Embryonic facial prominence (tissue), 1 donor: ENCODE results near the gene EEPD1.

Experiments used
- DNase-seq: peaks from one replicate; pipeline ENCODE4 v3.0.0-alpha.2; 2016; ENCODE audit errors: extremely low spot score

Gene EEPD1

DNA sequence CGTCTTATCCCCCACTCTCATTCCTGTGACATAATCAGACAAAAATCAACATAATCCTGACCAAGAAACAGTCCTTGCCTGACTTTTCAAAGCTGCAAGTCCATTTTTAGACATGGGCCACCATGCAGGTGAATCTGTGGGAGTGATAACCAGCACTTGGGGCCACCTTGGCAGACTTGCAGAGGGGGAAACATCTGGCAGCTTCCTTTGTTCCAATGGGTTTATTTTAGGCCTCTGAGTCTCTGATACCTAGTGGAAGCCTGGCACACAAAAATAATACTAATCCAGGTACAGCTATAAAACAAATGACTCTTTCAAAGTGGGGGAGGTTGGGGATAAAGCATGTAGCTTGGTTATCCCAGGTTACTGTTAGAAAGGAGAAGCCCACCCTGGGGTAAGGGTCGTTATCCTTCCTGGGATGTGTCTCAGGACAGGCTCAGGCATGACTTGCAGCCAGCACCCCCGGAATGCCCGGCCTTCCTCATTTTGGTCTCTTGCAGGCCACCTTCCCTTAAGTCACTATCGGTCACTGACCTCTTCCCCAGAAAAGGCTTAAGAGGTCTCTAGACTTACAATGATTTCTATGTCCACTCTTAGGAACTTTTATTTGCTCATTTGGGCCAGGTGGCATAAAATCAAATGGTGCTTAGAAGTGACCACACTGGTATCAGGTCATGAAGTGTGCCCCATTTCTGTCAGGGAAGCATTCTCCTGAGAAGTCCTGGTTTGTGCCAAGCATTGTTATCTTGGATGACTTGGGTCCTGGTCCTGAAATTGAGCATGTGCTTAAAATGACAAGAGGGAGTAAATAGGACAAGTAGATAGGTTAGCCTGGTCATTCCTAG, 37.6 kb downstream of the EEPD1 start:
- DNase-seq = no peak

DNA sequence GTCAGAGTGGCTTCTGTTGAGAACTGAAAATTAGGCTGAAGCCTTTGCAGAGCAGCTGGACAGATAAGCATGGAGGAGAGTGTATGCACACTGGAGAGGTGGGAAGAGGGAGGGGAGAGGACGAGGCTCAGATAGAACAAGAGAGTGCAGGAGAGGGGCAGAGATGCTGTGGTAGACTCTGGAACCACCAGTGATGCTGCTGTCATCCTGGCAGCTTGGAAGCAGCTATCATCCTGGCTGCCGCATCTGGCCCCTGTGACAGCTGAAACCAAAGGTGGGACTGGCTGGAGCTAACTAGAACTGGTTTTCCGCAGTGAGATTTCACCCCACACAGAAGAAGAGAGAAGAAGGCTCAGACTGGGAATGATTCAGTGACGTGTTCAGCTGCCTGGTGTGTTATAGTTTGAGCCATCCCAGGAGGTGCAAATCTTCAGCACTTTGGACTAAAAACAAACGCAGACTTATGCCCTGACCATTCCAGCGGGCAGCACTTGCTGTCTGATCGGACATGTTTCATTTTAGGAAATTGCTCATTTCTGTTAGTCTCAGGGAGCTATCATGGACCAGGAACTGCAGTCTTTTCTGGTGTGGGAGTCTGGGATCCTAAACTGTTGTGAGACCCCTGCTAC, 38.4 kb downstream of the EEPD1 start:
- no peak for DNase-seq

DNA sequence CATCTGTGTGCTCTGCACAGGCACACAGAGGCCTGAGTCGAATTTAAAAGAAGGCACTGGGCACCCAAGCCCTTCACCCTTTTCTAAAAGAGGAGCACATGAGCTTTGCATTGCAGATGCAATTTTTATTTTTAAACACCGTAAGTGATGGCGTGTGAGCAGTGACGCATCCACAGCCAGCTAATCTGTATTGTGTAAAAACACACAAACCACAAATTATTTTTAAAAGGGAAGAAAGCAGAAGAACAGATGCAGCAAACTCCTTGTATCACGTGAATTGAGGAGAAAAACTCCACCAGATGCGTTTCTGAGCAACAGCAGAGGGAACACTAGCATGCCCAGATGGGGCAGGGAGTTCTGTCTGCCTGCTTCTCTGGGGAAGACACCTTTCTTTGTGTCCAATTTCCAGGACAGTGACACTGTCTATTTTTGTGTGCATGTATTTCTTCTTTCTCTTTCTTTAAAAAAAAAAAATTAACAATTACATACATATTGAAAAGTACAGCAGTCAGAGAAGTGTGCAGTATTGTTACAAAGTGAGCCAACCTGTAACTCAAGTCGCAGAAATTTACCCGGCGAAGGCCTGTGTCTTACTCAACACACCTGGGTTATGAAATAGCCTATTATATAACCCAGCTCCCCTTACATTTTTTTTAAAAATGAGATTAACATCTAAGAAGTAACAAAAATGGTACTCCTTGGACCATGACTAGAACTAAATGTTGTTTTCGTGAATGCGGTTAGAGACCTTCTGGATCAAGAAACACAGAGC, 39.2 kb downstream of the EEPD1 start:
- no peak for DNase-seq

DNA sequence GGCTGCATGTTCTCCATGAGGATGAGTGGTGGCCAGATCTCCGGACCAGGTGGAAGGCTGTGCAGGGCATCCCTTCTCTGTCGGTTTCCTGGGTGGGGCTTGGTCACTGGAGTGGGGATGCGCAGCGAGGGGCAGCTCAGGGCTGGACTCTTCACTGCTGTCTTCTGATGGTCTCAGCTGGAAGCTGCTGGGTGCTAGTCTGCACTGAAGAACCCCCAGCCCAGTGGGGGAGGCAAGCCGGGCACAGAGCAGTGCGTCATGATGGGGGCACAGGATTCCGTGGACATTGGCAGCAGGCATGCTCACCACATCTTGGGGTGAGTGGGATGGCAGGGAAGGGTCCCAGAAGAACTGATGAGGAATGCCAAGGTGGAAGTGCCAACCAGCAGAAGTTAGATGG, 39.8 kb downstream of the EEPD1 start:
- DNase-seq = no peak

DNA sequence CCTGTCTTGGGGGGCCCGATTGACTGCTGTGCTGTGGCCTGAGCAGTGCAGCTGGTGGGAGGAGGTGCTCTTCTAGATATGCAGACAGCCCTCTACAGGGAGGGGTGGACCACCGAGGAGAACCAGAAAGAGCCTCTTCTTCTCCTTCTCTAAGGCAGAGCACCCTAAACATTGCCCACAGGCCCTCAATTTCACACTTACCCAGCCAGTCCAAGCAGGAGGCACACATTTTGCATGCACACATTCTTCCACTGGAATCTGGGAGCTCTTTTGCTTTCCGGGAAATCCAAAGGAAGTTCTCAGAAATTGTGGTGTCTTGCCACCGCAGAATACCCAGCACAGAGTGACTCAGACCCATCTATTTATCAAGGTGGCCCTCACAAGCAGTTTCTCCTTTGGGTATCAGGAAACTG, 45.8 kb downstream of the EEPD1 start:
- no peak for DNase-seq

DNA sequence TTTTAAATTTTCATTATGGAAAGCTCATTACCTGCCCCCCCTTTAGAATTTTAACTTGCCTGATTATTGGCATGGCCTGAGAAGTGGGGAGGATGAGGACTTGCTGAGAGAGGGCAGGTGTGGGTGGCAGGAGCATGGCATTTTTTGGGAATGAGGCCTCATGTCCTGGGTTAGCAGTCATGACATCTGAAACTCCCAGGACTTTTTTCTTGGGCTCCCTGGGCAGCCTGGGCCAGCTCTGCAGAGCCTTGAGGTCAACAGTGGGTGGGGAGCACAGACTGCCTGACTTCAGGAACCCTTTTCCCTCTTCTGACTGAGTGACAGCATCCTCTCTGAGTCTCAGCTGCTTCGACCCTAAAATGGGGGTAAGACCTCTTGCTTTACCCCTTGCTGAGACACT, 46.3 kb downstream of the EEPD1 start:
- no peak for DNase-seq

DNA sequence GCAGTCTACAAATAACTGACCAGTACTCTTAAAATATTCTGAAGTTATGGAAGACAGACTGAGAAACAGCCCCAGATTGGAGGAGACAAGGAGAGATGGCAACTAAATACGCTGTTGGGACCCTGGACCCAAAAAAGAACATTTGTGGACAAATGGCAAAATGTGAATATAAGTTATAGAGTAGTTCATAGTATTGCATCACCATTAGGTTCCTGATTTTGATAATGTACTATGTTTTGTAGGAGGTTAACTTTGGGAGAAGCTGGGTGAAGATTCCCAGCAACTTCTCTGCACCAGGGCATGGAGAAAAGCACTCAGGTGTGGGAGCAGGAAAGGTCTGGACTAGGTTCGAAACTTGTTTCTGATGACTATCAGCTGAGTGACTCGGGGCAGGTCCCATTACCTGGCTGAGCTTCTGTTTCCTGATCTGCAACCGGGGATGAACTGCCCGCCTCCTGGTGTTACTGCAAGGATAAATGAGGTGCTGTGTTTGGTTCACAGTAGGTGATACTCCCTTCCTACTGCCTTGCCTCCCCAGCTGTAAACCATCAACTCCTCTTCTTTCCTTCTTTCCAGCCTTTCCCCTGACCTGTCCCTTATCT, 48.2 kb downstream of the EEPD1 start:
- DNase-seq = no peak

DNA sequence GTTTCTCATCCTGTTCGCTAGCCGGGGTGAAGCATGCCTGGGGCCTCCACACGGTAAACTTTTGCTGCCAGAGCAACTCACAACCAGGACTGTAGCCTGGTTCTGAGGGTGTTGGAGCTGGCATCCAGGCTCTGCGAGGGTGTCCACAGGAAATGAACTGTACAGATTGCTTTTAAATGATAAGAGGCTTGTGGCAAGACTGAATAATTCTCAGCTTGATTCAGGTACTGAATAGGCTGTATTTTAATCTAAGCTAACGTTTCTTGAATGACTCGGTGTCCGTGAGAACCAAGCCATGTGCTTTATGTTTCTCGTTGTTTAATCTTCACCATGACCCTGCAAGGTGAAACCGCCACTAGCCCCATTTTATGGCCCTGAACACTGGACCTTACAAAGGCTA, 49.3 kb downstream of the EEPD1 start:
- no peak for DNase-seq

DNA sequence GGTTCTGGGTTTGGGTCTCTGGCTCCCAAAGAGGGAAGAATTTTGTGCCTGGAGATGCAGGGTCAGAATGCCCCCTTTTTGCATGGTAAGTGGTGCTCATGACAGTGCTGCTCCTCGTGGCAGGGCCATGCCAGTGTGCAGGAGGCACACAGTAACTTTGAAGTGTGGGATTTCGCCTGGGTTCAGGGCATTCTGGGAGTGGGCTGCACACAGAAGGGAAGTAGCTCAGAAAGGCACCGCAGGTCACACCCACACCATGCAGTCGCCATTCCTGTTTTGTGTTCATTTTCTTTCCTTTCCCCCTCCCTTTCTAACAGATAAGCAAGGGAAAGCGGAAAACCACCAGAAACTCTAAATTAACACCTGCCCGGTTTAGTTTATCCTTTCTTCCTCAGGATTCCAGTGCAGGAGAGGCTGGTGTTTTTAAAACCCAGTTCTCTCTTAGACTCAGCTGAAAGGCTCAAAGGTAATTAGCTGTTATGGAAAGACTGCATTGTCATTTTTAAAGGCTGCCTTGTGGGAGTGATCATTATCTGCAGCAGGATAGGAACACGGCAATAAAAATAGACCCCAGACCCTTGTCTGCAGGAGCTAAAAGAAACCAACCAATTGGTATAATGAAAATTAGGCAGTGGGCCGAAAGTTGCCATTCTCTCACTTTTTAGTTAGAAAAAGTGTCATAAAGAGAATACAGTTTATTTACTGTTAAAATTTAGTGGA, 50.2 kb downstream of the EEPD1 start:
- DNase-seq = no peak

DNA sequence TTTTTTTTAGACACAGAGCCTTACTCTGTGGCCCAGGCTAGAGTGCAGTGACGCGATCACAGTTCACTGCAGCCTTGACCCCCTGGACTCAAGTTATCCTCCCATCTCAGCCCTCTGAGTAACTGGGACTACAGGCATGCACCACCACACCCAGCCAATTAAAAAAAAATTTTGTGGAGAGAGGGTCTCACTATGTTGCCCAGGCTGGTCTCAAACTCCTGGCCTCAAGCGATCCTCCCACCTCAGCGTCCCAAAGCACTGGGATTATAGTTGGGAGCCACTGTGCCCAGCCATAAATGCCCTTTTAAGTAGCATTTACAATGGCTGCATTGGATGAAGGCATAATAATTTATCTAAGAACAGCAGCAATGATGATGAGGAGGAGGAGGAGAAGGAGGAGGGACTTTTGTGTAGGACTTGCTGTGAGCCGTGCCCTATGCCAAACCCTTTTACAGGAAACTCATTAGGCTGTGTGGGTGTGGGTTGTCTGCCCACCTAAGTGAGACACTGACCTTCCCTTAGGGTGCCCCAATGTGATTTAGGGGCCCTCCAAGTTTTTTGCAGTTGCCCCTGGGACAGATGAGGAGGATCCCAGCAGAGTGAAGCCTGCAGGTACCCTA, 51.1 kb downstream of the EEPD1 start:
- DNase-seq = no peak

DNA sequence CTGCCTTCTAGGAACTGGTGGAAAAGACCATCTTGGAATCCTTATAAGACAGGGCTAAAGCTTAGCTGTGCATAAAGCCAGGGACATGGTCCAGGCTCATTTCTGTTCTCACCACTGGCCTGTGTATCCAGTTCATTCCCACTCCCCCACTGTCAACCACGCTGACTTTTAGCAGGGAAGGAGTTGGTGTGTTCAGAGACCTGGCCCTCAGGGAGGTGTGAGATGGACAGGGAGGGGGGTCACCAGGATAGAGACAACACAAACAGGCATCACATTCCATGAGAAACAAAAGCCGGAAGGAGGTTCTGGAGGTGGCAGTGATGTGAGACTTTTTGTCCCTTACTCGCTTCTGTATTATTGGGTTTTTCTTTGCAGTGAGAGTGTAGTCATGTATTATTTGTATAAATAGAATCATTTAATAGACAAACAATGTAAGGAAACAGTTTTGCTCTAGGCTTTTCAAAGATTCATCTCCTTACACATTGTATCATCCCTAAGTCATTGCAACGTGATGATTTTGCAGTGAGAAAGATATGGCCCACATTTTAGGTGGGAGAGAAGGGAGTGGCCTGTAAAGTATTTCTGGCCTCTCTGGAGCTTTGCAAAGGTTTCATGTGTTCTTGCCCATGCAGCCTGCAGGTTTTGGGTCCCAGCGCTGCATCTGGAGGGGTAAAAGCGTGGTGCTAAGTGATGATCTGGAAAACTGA, 52.0 kb downstream of the EEPD1 start:
- DNase-seq = no peak

DNA sequence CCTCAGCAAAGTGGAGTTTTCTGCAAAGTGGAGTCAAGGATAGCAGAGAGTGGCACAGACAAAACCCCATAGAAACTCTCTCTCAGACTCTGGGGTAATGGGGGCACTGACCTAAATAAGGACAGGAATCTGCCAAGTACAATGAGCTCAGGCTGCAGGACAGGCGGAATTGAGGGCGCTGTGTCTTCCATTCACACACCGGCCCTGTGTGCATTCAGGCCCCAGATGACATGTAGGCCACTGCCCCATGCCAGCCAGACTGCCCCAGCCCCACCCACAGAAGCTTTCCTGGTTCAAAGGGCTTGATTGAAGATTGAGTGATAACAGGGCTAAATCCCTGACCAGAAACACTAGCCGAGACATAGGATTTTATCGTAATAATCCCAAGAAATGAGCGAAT, 52.7 kb downstream of the EEPD1 start:
- no peak for DNase-seq

DNA sequence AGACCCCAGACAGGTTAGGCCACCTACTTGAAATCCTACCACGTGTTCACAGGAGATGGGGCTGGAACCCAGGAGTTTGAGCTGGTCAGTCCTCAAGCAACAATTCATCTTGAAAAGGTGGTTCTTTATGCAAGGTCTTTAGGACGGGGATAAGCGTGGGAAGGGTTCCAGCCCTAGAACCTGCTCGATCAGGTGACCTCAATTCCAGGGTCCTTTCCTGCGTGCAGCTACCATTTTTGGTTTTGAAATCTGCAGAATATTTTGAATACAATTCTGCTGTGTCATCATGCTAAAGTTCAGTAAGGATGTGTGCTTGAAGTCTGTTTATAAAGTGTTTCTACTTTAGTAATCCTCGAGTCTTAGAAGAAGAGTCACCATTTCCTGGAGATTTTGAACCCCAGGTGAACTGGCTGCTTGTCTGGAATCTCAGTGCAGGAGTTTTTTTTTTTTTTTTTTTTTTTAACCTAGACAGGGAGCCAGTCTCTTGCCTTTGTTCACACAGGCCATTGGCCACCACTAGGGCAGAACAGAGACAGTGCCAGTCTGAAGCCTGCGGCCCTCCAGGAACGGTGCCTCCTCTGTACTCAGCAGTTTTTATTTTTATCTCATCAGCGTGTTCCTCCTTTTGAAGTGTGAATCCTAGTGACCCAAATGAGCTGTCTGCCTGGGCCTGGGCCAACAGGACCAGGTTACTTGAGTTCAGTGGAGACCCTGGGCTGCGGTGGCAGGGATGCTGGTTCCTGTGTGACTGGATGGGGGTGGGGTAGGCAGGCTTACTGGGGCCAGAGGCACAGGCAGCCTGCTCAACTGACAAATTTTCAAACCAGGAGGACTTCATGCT, 54.6 kb downstream of the EEPD1 start:
- DNase-seq = no peak

DNA sequence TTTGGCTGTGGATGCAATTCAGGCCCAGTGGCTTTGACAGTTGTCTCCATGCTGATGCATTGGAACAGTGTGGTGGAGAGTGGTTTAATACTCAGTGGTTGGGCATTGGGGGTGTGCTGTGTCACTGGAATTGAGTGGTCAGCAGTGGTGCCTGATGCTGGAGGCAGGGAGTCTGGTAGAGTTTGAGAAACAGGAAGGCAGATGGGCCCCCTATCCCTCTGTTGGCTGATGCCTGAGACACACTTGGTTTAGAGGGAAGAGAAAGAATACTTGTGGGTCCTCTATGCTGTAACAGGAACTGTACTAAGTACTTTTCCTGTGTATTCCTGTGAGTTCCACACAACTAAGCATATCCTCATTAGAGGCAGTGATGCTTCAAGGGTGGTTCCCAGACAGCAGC, 55.4 kb downstream of the EEPD1 start:
- DNase-seq = no peak

DNA sequence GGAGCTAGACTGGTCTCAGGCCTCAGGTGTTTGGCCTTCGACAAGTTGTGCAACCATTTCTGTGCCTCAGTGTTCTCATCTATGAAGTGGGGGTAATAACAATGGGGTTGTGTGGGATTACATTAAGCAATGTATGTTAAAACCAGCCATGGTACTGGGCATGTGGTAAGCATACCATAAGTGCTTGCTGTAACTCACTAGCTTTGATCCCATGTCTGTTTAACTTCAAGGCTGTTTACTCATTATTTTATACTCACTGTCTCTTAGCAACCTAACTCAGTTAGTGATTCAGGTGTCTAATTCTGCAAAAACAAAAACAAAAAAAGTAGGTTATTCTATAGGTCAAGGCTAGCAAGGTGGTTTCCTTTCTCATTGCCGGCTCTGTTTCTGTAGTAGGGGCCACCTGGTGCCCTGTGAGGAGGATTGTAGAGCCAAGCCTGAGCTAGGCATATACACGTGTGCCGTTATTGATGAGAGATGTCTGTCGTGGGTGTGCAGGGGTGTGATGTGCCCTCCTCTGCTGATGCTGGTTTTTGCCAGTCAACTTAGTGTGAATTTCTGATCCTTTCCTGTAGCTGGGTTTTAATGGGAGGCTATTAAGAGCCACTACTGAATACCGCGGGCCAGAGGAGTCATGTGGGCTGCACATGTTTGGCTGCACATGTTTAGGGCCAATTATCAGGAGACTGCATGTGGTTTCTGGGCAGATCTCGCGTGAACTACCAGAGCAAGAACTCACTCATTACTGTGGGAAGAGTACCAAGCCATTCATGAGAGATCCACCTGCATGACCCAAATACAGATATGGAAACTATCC, 56.2 kb downstream of the EEPD1 start:
- no peak for DNase-seq

DNA sequence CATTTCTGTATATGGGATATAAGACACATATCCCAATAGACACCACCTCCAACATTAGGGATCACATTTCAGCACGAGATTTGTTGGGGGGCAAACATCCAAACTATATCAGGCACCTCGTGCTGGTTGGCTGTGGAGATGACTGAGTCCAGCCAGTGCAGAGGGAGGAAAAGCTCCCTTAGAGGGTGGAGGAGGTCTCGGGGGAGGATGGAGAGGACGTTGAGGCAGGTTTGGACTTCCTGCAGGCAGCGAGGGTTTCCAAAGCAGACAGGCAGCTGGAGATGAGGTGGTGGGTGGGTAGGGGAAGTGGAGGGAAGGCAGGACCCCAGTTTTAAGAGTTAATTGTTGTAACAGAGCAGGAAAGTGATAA, 56.7 kb downstream of the EEPD1 start:
- DNase-seq = no peak

DNA sequence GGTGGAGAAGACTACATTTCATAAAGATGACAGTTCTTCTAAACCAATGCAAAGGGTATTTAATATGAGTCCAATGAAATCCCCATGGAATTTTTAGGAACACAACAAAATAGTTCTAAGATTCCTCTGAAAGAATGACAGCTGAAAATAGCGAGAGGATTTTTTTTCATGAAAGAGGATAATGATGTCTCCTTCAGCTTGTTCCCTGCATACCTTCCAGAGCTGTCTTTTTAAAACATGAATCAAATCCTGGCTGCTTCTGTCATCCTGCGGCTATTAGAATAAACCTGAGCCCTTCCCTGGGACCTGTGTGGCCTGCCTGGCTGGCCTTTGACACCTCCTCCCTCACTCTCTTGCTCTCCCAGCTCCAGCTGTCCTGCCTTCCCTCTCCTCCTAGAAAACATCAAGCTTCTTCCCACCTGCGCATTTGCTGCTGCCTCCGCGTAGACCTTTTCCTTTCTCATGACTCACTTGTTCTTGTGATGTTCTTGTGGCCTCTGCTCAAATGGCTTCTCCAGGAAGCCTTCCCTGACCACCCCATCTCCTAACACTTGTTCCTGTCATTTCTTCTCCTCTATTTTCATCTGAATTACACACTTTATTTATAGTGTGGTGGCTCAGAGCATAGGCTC, 57.4 kb downstream of the EEPD1 start:
- no peak for DNase-seq
